Neural progenitor cell (in vitro differentiated cells): ENCODE measurements around the gene LZTFL1. TPM values are rescaled to one million over a fixed set of nuclear protein-coding genes. Genes with fewer than 3 reads are reported as not detected.

ENCODE experiments used
- DNase-seq: peaks from one replicate; pipeline ENCODE4 v3.0.0-alpha.2; 2016; ENCODE audit warnings: low spot score
- H2AFZ ChIP-seq: fragments of 200-600 bp; sonication (generic); replicated peaks from 2 replicates; pipeline ENCODE4 v1.6.1; 2016; ENCODE audit warnings: antibody characterized with exemption
- H3F3A ChIP-seq: fragments of 200-600 bp; sonication (generic); 2 replicates; pipeline ENCODE4 v1.6.1; 2016; ENCODE audit warnings: antibody characterized with exemption, low read depth
- H3K27ac ChIP-seq: fragments of 200-600 bp; sonication (generic); 2 replicates; pipeline ENCODE4 v1.5.1; 2016; ENCODE audit warnings: mild to moderate bottlenecking
- H3K27me3 ChIP-seq: fragments of 200-600 bp; sonication (generic); 2 replicates; pipeline ENCODE4 v1.6.1; 2016; ENCODE audit warnings: mild to moderate bottlenecking, moderate library complexity
- H3K36me3 ChIP-seq: fragments of 200-600 bp; sonication (generic); 2 replicates; pipeline ENCODE4 v1.5.1; 2016
- H3K4me1 ChIP-seq: fragments of 200-600 bp; sonication (generic); 2 replicates; pipeline ENCODE4 v1.6.1; 2016; ENCODE audit warnings: mixed run types
- H3K4me2 ChIP-seq: fragments of 200-600 bp; sonication (generic); 2 replicates; pipeline ENCODE4 v1.6.1; 2016
- H3K4me3 ChIP-seq: fragments of 200-600 bp; sonication (generic); 2 replicates; pipeline ENCODE4 v1.5.1; 2016
- H3K79me2 ChIP-seq: fragments of 200-600 bp; sonication (generic); 2 replicates; pipeline ENCODE4 v1.6.1; 2016; ENCODE audit warnings: low read depth
- H3K9ac ChIP-seq: fragments of 200-600 bp; sonication (generic); 2 replicates; pipeline ENCODE4 v1.6.1; 2016
- H3K9me3 ChIP-seq: fragments of 200-600 bp; sonication (generic); 2 replicates; pipeline ENCODE4 v1.5.1; 2016; ENCODE audit warnings: low read depth
- H4K20me1 ChIP-seq: fragments of 200-600 bp; sonication (generic); 2 replicates; pipeline ENCODE4 v1.6.1; 2016; ENCODE audit warnings: low read depth
- H3K27ac Mint-ChIP-seq: 3 replicates; pipeline ENCODE4 v1.8.0; 2021; ENCODE audit warnings: mixed read lengths
- H3K27me3 Mint-ChIP-seq: 2 replicates; pipeline ENCODE4 v1.8.0; 2022; ENCODE audit warnings: low read depth, mild to moderate bottlenecking, inconsistent platforms, moderate library complexity, mixed read lengths; ENCODE audit not compliant: insufficient read depth
- H3K36me3 Mint-ChIP-seq: 3 replicates; pipeline ENCODE4 v1.8.0; 2021; ENCODE audit warnings: mixed read lengths
- H3K4me1 Mint-ChIP-seq: 3 replicates; pipeline ENCODE4 v1.8.0; 2021; ENCODE audit warnings: mixed read lengths
- H3K4me3 Mint-ChIP-seq: 3 replicates; pipeline ENCODE4 v1.8.0; 2021; ENCODE audit warnings: mild to moderate bottlenecking, moderate library complexity, mixed read lengths
- H3K9me3 Mint-ChIP-seq: 3 replicates; pipeline ENCODE4 v1.8.0; 2020; ENCODE audit warnings: mixed read lengths
- CTCF ChIP-seq: fragments of 200-600 bp; sonication (generic); IDR thresholded peaks from 2 replicates; pipeline ENCODE4 v1.5.1; 2017; ENCODE audit warnings: antibody characterized with exemption, mild to moderate bottlenecking
- EZH2 ChIP-seq: fragments of 200-600 bp; sonication (generic); IDR thresholded peaks from 2 replicates; pipeline ENCODE4 v1.6.1; 2017; ENCODE audit warnings: antibody characterized with exemption, mild to moderate bottlenecking, moderate library complexity
- EZH2phosphoT487 ChIP-seq: fragments of 200-600 bp; sonication (generic); IDR thresholded peaks from 2 replicates; pipeline ENCODE4 v1.6.1; 2017; ENCODE audit warnings: antibody characterized with exemption
- total RNA-seq: library from RNA; depleted of rRNA; stranded (reverse); fragments of >200 nt; gene quantifications from 2 replicates; pipeline ENCODE4 v1.2.3, GENCODE V29; 2015; ENCODE audit warnings: low replicate concordance

LZTFL1 gene
- total RNA-seq, 1 donor from 2014 or later = 22.5 TPM

GRCh38 chr3:45852828-45853227 is 10.9 kb upstream of the LZTFL1 start:
- no peak for DNase-seq
- H3K9me3 Mint-ChIP-seq = peaks cover 5% of the 10 kb centered on the region
- H3K27me3 Mint-ChIP-seq = peaks cover 13% of the 10 kb centered on the region
- Histone ChIP-seq H3K9me3 (peaks cover 3% of the 10 kb centered on the region), H2AFZ (no peak overlapping the region), H3F3A (no peaks in the 10 kb centered on the region), H3K4me3 (no peak overlapping the region), H3K9ac (no peak overlapping the region), H3K27me3 (peaks cover 72% of the 10 kb centered on the region), H4K20me1 (no peaks in the 10 kb centered on the region), H3K4me2 (no peak overlapping the region), H3K4me1 (no peaks in the 10 kb centered on the region), H3K79me2 (no peaks in the 10 kb centered on the region), H3K27ac (no peak overlapping the region), H3K36me3 (no peaks in the 10 kb centered on the region)
- H3K4me3 Mint-ChIP-seq = no peak overlapping the region
- no peaks in the 10 kb centered on the region for H3K4me1 Mint-ChIP-seq
- no peaks in the 10 kb centered on the region for H3K36me3 Mint-ChIP-seq
- TF ChIP-seq CTCF = no peak
- TF ChIP-seq EZH2 = no peak
- no peak for TF ChIP-seq EZH2phosphoT487
- H3K27ac Mint-ChIP-seq = no peak overlapping the region

GRCh38 chr3:45848392-45848791 is 6.5 kb upstream of the LZTFL1 start:
- no peak overlapping the region for H3K9ac ChIP-seq
- H4K20me1 ChIP-seq = no peaks in the 10 kb centered on the region
- H3K9me3 ChIP-seq = no peaks in the 10 kb centered on the region
- no peak overlapping the region for H3K27ac ChIP-seq
- H3K36me3 ChIP-seq = no peaks in the 10 kb centered on the region
- no peak for DNase-seq
- no peak overlapping the region for H3K4me2 ChIP-seq
- no peaks in the 10 kb centered on the region for H3F3A ChIP-seq
- Mint-ChIP-seq H3K27me3 (peaks cover 16% of the 10 kb centered on the region), H3K4me1 (no peaks in the 10 kb centered on the region), H3K36me3 (no peaks in the 10 kb centered on the region), H3K4me3 (no peak overlapping the region), H3K9me3 (no peaks in the 10 kb centered on the region), H3K27ac (no peak overlapping the region)
- H3K4me3 ChIP-seq = no peak overlapping the region
- no peak overlapping the region for H2AFZ ChIP-seq
- no peaks in the 10 kb centered on the region for H3K4me1 ChIP-seq
- H3K27me3 ChIP-seq = peaks cover 99% of the 10 kb centered on the region
- no peak for TF ChIP-seq EZH2phosphoT487
- TF ChIP-seq EZH2 = no peak
- no peak for TF ChIP-seq CTCF
- H3K79me2 ChIP-seq = no peaks in the 10 kb centered on the region

- Histone ChIP-seq H4K20me1 (no peaks in the 10 kb centered on the region), H3K9ac (no peak overlapping the region), H3K4me2 (no peak overlapping the region), H3K27ac (no peak overlapping the region), H3K27me3 (peaks cover 72% of the 10 kb centered on the region), H3K4me1 (no peaks in the 10 kb centered on the region), H3K36me3 (no peaks in the 10 kb centered on the region), H3F3A (no peaks in the 10 kb centered on the region), H3K4me3 (no peak overlapping the region), H2AFZ (no peak overlapping the region), H3K9me3 (no peaks in the 10 kb centered on the region), H3K79me2 (no peaks in the 10 kb centered on the region)
- DNase-seq = no peak
- no peak overlapping the region for H3K4me3 Mint-ChIP-seq
- peaks cover 7% of the 10 kb centered on the region for H3K4me1 Mint-ChIP-seq
- peaks cover 10% of the 10 kb centered on the region for H3K27me3 Mint-ChIP-seq
- no peak overlapping the region for H3K27ac Mint-ChIP-seq
- no peaks in the 10 kb centered on the region for H3K36me3 Mint-ChIP-seq
- TF ChIP-seq CTCF (no peak), EZH2phosphoT487 (no peak), EZH2 (no peak)
- H3K9me3 Mint-ChIP-seq = no peaks in the 10 kb centered on the region
These were observed 2.7 kb upstream of the LZTFL1 start for GRCh38 chr3:45844616-45845015.
